ENCODE measurements around the gene ADH6.

DNA sequence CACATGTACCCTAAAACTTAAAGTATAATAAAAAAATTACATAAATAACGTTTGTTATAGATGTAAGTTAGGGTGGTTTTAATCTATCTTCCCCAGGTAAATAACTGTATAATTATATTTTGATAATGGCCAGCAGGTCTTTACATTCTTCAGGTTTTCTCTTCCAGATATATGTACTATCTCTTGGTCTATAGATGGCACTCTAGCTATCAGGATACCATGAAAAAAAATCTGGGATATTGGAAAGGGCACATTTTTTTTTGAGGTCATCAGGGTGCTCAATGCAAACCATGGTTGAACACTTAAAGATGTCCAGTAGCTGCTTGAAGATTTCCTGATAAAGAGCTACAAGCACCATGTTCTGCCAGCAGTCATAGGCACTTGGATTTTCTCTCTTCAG lies 59.3 kb downstream of the ADH6 start:
- TF ChIP-seq POLR2A (IDR thresholded peaks at IDR 0.05; ENCODE audit: control extremely low read depth in 1 of 2, low read depth in 2 of 2, low read length in 2 of 2) (no peak), EP300 (IDR thresholded peaks at IDR 0.05; ENCODE audit: borderline replicate concordance in 1 of 2, low read depth in 2 of 2, low read length in 2 of 2) (no peak), CTCF (IDR thresholded peaks at IDR 0.05; ENCODE audit: control extremely low read depth in 1 of 3, insufficient read depth in 1 of 3, low read depth in 1 of 3, low read length in 3 of 3) (no peak), SIN3A (conservative IDR thresholded peaks at IDR 0.05 in 1 of 2, IDR thresholded peaks at IDR 0.05 in 1 of 2; ENCODE audit: low read depth in 1 of 2, low read length in 2 of 2) (no peak), JUN (IDR thresholded peaks at IDR 0.05; ENCODE audit: low read depth, low read length) (no peak), ATF2 (IDR thresholded peaks at IDR 0.05; ENCODE audit: low read length) (no peak), FOSL1 (IDR thresholded peaks at IDR 0.05; ENCODE audit: insufficient read depth, low read depth, low read length) (no peak), TBP (IDR thresholded peaks at IDR 0.05; ENCODE audit: low read depth, low read length) (no peak), GTF2F1 (IDR thresholded peaks at IDR 0.05; ENCODE audit: borderline replicate concordance, low read depth, low read length) (no peak), HDAC6 (IDR thresholded peaks at IDR 0.05; ENCODE audit: low read depth, low read length) (no peak), CHD7 (IDR thresholded peaks at IDR 0.05; ENCODE audit: insufficient replicate concordance, low read length) (no peak), SRF (IDR thresholded peaks at IDR 0.05; ENCODE audit: low read depth, low read length) (no peak)
